ENCODE measurements around the gene NEK4. TPM values are rescaled to one million over a fixed set of nuclear protein-coding genes. Genes with fewer than 3 reads are reported as not detected.
A peak's percentile ranks its signal among the peaks of the same experiment; 100 is the strongest.
"Not testable (repeated sequence)": the region's sequence is repeated elsewhere in the genome, so short reads cannot be mapped to it uniquely, and the experiment has no call there.

Gene NEK4
- polyA plus RNA-seq, 1 donor = 23.0 TPM

DNA sequence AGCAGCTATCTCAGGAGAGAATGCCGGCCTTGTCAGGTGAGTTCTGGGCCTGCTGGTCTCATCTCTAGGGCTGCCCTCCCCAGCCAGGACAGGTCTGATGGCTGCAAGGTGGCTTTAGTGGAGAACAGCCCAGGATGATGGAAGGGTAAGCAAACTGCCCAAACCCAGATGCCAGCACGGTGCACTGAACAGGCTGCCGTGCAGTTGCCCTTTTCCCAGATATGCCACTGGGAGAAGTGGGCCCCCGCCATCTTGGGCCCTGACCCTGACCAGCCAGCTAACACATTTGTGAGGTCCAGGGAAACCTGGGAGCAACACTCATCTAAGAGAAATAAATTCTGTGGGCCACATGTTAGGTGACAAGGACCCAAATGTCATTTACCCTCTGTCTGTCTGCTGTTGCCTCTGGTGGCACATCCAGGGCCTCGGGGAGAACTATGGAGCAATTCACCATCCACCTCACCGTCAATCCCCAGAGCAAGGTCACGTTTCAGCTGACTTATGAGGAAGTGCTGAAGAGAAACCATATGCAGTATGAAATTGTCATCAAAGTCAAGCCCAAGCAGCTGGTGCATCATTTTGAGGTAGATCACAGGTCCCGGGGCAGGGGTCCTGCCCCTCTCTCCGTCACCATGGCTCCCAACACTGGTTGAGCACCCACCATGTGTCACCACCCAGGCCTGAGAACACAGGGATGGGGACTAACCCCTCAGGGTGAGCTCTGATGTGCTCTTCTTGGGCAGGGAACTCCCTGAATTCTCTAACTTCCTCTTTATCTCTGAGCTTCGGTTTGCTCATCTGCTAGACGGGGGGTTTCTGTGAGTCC lies 8.5 kb upstream of the NEK4 start:
- DNase-seq = no peak
- Histone ChIP-seq H3K27me3 (ENCODE audit: control insufficient read depth, insufficient read depth, low read length) (peaks cover 4% of the 10 kb centered on the region), H3K4me1 (ENCODE audit: control insufficient read depth, insufficient read depth, low read length) (peaks cover 30% of the 10 kb centered on the region), H3K4me3 (ENCODE audit: low read length) (no peak overlapping the region), H3K9me3 (ENCODE audit: control insufficient read depth, low read depth, low read length) (no peaks in the 10 kb centered on the region), H3K27ac (ENCODE audit: low read length) (no peak overlapping the region), H3K36me3 (ENCODE audit: control insufficient read depth, insufficient read depth, low read length) (no peaks in the 10 kb centered on the region)
- WGBS (ENCODE audit: insufficient coverage, low lambda C conversion rate) = no CpG with 5 or more reads among the region's 11 CpGs

GRCh38 chr3:52777959-52778805 lies 7.4 kb upstream of the NEK4 start:
- H3K4me3 ChIP-seq (ENCODE audit: low read length) = no peak overlapping the region
- peaks cover 4% of the 10 kb centered on the region for H3K27me3 ChIP-seq (ENCODE audit: control insufficient read depth, insufficient read depth, low read length)
- H3K9me3 ChIP-seq (ENCODE audit: control insufficient read depth, low read depth, low read length) = no peaks in the 10 kb centered on the region
- H3K27ac ChIP-seq (ENCODE audit: low read length) = no peak overlapping the region
- peaks cover 30% of the 10 kb centered on the region for H3K4me1 ChIP-seq (ENCODE audit: control insufficient read depth, insufficient read depth, low read length)
- no CpG with 5 or more reads among the region's 17 CpGs for WGBS (ENCODE audit: insufficient coverage, low lambda C conversion rate)
- DNase-seq = no peak
- H3K36me3 ChIP-seq (ENCODE audit: control insufficient read depth, insufficient read depth, low read length) = no peaks in the 10 kb centered on the region

- Histone ChIP-seq H3K27me3 (ENCODE audit: control insufficient read depth, insufficient read depth, low read length) (peaks cover 4% of the 10 kb centered on the region), H3K4me3 (ENCODE audit: low read length) (no peak within 1 kb of the TSS), H3K9me3 (ENCODE audit: control insufficient read depth, low read depth, low read length) (no peaks in the 10 kb centered on the region), H3K27ac (ENCODE audit: low read length) (peak within 1 kb of the TSS; percentile 73), H3K36me3 (ENCODE audit: control insufficient read depth, insufficient read depth, low read length) (no peaks in the 10 kb centered on the region), H3K4me1 (ENCODE audit: control insufficient read depth, insufficient read depth, low read length) (peaks cover 30% of the 10 kb centered on the region)
- DNase-seq = no peak
- no CpG with 5 or more reads among the region's 12 CpGs for WGBS (ENCODE audit: insufficient coverage, low lambda C conversion rate)
These were observed 6.6 kb upstream of the NEK4 start, which contains the start of gene ITIH1 for GRCh38 chr3:52777127-52777958. ITIH1 (plus strand) TSS chr3:52777599; CDS start chr3:52777616, 17 bp downstream.

DNA sequence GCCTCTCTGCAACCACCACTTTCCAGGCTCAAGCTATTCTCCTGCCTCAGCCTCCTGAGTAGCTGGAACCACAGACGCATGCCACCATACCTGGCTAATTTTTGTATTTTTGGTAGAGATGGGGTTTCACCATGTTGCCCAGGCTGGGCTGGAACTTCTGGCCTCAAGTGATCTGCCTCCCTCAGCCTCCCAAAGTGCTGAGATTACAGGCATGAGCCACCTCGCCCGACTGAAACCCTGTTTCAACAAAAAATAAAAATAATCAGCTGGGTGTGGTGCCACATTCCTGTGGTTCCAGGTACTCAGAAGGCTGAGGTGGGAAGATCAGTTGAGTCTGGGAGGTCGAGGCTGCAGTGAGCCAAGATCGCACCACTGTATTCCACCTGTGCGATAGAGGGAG lies 5.7 kb upstream of the NEK4 start:
- DNase-seq = not testable (repeated sequence)
- WGBS (ENCODE audit: insufficient coverage, low lambda C conversion rate) = no CpG with 5 or more reads among the region's 6 CpGs
- peaks cover 33% of the 10 kb centered on the region for H3K4me1 ChIP-seq (ENCODE audit: control insufficient read depth, insufficient read depth, low read length)

DNA sequence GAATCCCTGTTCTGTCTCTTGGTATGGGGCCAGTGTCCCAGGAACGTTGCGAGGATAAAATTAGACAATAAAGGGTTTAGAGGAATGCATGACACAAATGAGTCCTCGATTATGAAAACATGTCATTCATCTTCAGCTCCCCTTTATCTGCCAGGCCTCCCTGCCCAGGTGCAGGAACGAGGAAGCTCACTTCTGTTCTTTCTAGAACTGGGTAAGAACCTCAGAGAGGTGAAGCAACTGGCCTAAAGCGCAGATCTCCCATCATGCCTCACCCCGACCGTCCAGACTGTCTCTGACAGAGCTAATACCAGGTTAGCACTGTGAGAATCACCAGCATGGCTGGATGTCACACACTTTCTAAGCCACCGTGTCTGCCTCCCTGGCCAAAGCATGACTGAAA lies 5.1 kb upstream of the NEK4 start:
- no peaks in the 10 kb centered on the region for H3K9me3 ChIP-seq (ENCODE audit: control insufficient read depth, low read depth, low read length)
- H3K36me3 ChIP-seq (ENCODE audit: control insufficient read depth, insufficient read depth, low read length) = no peaks in the 10 kb centered on the region
- H3K4me1 ChIP-seq (ENCODE audit: control insufficient read depth, insufficient read depth, low read length) = peaks cover 35% of the 10 kb centered on the region
- DNase-seq = peak in 1 of 2 donors; percentile 63
- H3K4me3 ChIP-seq (ENCODE audit: low read length) = no peak overlapping the region
- WGBS (ENCODE audit: insufficient coverage, low lambda C conversion rate) = no CpG with 5 or more reads among the region's 8 CpGs
- H3K27me3 ChIP-seq (ENCODE audit: control insufficient read depth, insufficient read depth, low read length) = no peaks in the 10 kb centered on the region
- peak overlapping the region; percentile 73 for H3K27ac ChIP-seq (ENCODE audit: low read length)

More for the DNA sequence above, 5.7 kb upstream of the NEK4 start:
- peak overlapping the region; percentile 73 for H3K27ac ChIP-seq (ENCODE audit: low read length)
- not testable (repeated sequence) for H3K9me3 ChIP-seq (ENCODE audit: control insufficient read depth, low read depth, low read length); H3K36me3 ChIP-seq (ENCODE audit: control insufficient read depth, insufficient read depth, low read length); H3K27me3 ChIP-seq (ENCODE audit: control insufficient read depth, insufficient read depth, low read length); H3K4me3 ChIP-seq (ENCODE audit: low read length)

DNA sequence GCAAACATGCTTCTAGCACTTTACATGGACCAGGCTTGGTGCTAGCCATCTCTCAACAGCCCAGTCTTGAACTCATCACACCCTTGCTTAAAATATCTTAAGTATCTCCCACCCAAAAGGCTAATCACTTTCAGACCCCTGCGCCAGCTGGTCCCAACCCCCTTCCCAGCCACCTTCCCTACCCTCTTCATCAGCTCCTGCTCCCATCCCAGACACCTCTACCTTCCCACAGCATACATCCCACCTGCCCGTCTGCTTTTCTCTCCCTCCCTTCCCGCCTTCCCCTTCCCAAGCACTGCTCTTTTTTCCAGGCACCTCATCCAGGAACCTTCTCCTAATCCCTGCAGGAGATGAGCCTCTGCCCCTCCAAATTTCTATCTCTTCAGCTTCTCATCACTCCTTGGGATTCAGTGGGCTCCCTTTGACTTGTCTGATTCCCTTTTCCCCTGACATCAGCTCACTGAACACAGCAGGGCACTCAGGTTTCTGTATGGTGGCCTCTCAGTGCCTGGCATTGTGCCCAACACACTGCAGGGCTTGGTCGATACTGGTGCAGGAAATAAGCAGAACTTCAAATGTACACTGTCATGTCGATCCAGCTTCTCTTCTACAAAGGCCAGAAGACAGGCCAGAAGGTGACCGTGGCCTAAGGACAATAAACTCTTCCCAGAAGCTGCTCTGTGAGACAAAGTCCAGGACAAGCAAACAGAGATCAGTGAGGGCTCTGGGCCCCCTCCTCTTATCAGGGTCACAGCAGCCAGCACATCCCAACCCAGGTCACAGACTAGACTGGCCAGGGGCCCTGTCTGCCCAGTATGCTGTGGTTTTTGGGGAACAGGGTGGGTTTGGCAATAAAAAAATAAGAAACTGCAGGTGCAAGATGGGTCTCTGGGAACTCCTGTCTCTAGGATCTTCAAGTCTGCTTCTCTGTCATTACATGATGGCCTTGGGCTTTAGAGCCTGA lies 4.4 kb upstream of the NEK4 start:
- WGBS (ENCODE audit: insufficient coverage, low lambda C conversion rate) = 0% methylated on average over 1 of the region's 6 CpGs
- no peaks in the 10 kb centered on the region for H3K27me3 ChIP-seq (ENCODE audit: control insufficient read depth, insufficient read depth, low read length)
- DNase-seq = peak; percentile 64 to 82
- no peak overlapping the region for H3K4me3 ChIP-seq (ENCODE audit: low read length)
- H3K36me3 ChIP-seq (ENCODE audit: control insufficient read depth, insufficient read depth, low read length) = no peaks in the 10 kb centered on the region
- no peaks in the 10 kb centered on the region for H3K9me3 ChIP-seq (ENCODE audit: control insufficient read depth, low read depth, low read length)
- peaks cover 35% of the 10 kb centered on the region for H3K4me1 ChIP-seq (ENCODE audit: control insufficient read depth, insufficient read depth, low read length)
- peak overlapping the region; percentile 73 for H3K27ac ChIP-seq (ENCODE audit: low read length)

DNA sequence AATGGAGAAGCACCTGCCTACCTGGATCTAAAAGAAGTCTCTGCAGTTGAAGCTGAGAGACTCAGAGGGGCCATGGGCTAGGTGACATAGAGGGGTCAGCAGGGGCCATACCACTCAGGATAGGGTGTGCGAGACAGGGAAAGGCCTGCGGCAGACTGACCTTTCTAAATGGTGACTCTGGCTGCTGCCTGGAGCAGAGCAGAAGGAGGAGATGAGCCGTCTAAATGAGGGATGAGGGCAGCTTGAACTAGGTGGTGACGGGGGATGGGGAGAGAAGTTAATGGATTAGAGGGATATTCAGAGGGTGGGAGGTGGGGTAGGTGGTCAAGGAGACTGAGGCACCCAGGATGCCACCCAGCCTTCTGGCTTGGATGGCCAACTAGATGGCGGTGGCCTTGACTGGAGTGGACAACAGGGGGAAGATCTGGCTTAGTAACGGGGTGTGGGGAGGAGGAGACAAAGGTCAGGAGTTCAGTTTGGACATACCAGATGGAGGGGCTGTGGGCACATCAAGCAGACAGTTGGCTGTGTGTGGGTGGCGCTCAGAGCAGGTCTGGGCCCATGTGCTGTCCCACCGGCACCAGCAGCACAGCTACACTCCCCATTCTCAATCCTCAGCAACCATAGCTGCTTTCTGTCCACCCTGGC lies 3.5 kb upstream of the NEK4 start:
- no peak for DNase-seq
- H3K9me3 ChIP-seq (ENCODE audit: control insufficient read depth, low read depth, low read length) = no peaks in the 10 kb centered on the region
- 70% methylated on average over 2 of the region's 8 CpGs for WGBS (ENCODE audit: insufficient coverage, low lambda C conversion rate)
- H3K4me3 ChIP-seq (ENCODE audit: low read length) = no peak overlapping the region
- peaks cover 37% of the 10 kb centered on the region for H3K4me1 ChIP-seq (ENCODE audit: control insufficient read depth, insufficient read depth, low read length)
- no peaks in the 10 kb centered on the region for H3K36me3 ChIP-seq (ENCODE audit: control insufficient read depth, insufficient read depth, low read length)
- no peaks in the 10 kb centered on the region for H3K27me3 ChIP-seq (ENCODE audit: control insufficient read depth, insufficient read depth, low read length)
- peak overlapping the region; percentile 73 for H3K27ac ChIP-seq (ENCODE audit: low read length)

DNA sequence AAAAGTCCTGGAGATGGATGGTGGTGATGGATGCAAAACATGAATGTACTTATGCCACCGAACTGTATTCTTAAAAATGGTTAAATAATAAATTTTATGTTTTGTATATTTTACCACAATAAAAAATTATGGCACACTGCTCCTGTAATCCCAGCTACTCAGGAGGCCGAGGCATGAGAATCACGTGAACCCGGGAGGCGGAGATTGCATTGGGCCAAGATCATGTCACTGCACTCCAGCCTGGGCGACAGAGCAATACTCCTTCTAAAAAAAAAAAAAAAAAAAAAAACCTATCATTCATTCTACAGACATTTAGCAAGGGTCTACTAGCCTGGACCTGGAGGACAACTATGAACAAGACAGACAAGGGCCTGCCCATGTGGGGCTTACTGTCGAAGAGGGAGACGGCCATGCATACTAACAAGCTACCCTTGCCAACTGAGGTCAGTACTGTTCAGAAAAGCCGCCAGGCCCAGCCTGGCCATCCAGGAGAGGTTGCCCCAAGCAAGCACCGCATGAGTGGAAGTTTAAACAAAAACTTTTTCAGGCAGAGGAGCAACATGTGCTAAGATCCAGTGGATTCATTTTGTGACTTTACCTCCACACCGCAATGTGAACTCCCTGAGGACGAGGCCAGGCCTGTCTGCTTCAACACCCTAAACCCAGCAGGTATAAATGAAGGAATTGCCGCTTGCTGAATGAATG lies 2.8 kb upstream of the NEK4 start:
- no peak for DNase-seq

More for the DNA sequence above, 2.8 kb upstream of the NEK4 start:
- Histone ChIP-seq H3K4me3 (ENCODE audit: low read length) (no peak overlapping the region), H3K27ac (ENCODE audit: low read length) (no peak overlapping the region), H3K4me1 (ENCODE audit: control insufficient read depth, insufficient read depth, low read length) (peaks cover 37% of the 10 kb centered on the region), H3K27me3 (ENCODE audit: control insufficient read depth, insufficient read depth, low read length) (no peaks in the 10 kb centered on the region), H3K36me3 (ENCODE audit: control insufficient read depth, insufficient read depth, low read length) (no peaks in the 10 kb centered on the region), H3K9me3 (ENCODE audit: control insufficient read depth, low read depth, low read length) (no peaks in the 10 kb centered on the region)
- 90% methylated on average over 2 of the region's 13 CpGs for WGBS (ENCODE audit: insufficient coverage, low lambda C conversion rate)
